NCI-H2227 (cell line): ENCODE measurements around the gene TAF11L2.
"Not testable (repeated sequence)": the region's sequence is repeated elsewhere in the genome, so short reads cannot be mapped to it uniquely, and the experiment has no call there.

ENCODE experiments used
- DNase-seq: peaks from one replicate; lab custom pipeline; 2025; ENCODE audit not compliant: unreplicated experiment; lab: John Stamatoyannopoulos, UW

Gene TAF11L2

DNA sequence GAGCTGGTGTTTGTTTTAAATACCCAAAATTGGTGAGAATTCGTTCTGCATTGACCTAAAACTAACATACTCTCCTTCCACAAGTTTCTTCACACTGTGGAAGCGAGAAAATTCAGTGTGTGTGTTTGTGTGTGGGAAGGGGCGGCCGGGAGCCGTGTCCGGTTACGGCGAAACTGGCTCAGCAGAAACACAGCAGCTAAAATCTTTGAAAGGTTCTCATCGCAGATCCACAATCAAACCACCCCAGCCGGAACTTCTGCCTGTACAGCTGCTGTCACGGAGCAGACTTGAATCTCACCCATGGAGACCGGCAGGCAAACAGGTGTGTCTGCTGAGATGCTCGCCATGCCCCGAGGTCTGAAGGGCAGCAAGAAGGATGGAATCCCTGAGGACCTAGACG, 26.9 kb downstream of the TAF11L2 start, which contains the start of gene TAF11L5:
Gene TAF11L5 (plus strand): TSS at position 301 of the 400 bp plus-strand sequence.
- DNase-seq = not testable (repeated sequence)

GRCh38 chr5:17526504-17526903, 28.5 kb downstream of the TAF11L2 start:
- DNase-seq = not testable (repeated sequence)

DNA sequence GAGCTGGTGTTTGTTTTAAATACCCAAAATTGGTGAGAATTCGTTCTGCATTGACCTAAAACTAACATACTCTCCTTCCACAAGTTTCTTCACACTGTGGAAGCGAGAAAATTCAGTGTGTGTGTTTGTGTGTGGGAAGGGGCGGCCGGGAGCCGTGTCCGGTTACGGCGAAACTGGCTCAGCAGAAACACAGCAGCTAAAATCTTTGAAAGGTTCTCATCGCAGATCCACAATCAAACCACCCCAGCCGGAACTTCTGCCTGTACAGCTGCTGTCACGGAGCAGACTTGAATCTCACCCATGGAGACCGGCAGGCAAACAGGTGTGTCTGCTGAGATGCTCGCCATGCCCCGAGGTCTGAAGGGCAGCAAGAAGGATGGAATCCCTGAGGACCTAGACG, 30.3 kb downstream of the TAF11L2 start, which contains the start of gene TAF11L6:
Gene TAF11L6 (plus strand): TSS at position 301 of the 400 bp plus-strand sequence.
- not testable (repeated sequence) for DNase-seq
